Caco-2 (cell line): ENCODE data around the gene HTR4. TPM values are rescaled to one million over a fixed set of nuclear protein-coding genes. Genes with fewer than 3 reads are reported as not detected.

Experiments
- BruUV-seq: library from RNA; stranded (reverse); fragments of 400-500 nt; replicated peaks from 2 replicates; lab custom pipeline; 2021; lab: Mats Ljungman, UMichigan
- CTCF ChIA-PET: fragments of 300-600 bp; sonication (Branson Sonifier 250); formaldehyde crosslinking; loops from one replicate; lab custom pipeline; 2022; ENCODE audit warnings: antibody characterized with exemption; lab: Charles Lee
- POLR2A ChIA-PET: fragments of 300-600 bp; sonication (Branson Sonifier 250); formaldehyde crosslinking; loops from one replicate; lab custom pipeline; 2022; ENCODE audit warnings: antibody characterized with exemption; lab: Charles Lee
- DNase-seq, 2 experiments: peaks; one replicate each; pipeline versions ENCODE4 v3.0.0 to v3.0.0-alpha.2; 2020 to 2022
- H3K27me3 ChIP-seq: replicated peaks from 2 replicates; pipeline ENCODE4 v1.6.0; 2011; ENCODE audit warnings: low read length; ENCODE audit not compliant: control insufficient read depth, insufficient read depth
- H3K36me3 ChIP-seq: 2 replicates; pipeline ENCODE4 v1.5.1; 2011; ENCODE audit warnings: low read length; ENCODE audit not compliant: control insufficient read depth, insufficient read depth
- H3K4me1 ChIP-seq: fragments of 250-450 bp; sonication (Bioruptor Pico); 2 replicates; pipeline ENCODE4 v1.5.1; 2020; ENCODE audit warnings: mild to moderate bottlenecking
- H3K4me3 ChIP-seq: 2 replicates; pipeline ENCODE4 v1.5.1; 2011; ENCODE audit warnings: low read depth, mild to moderate bottlenecking, control low read depth, low read length
- H3K9me3 ChIP-seq: fragments of 250-450 bp; sonication (Bioruptor Pico); 2 replicates; pipeline ENCODE4 v1.5.1; 2020; ENCODE audit warnings: mild to moderate bottlenecking, moderate library complexity
- H3K27ac Mint-ChIP-seq: one replicate; pipeline ENCODE4 v1.8.0; 2022; ENCODE audit warnings: mixed read lengths; ENCODE audit not compliant: unreplicated experiment
- H3K27me3 Mint-ChIP-seq: one replicate; pipeline ENCODE4 v1.8.0; 2022; ENCODE audit warnings: mixed read lengths; ENCODE audit not compliant: insufficient read depth, unreplicated experiment
- H3K36me3 Mint-ChIP-seq: one replicate; pipeline ENCODE4 v1.8.0; 2022; ENCODE audit warnings: mild to moderate bottlenecking, mixed read lengths; ENCODE audit not compliant: insufficient read depth, unreplicated experiment
- H3K4me1 Mint-ChIP-seq: one replicate; pipeline ENCODE4 v1.8.0; 2022; ENCODE audit warnings: low read depth, mixed read lengths; ENCODE audit not compliant: unreplicated experiment
- H3K4me3 Mint-ChIP-seq: one replicate; pipeline ENCODE4 v1.8.0; 2022; ENCODE audit warnings: mild to moderate bottlenecking, moderate library complexity, mixed read lengths; ENCODE audit not compliant: unreplicated experiment
- H3K9me3 Mint-ChIP-seq: one replicate; pipeline ENCODE4 v1.8.0; 2022; ENCODE audit warnings: mixed read lengths; ENCODE audit not compliant: unreplicated experiment
- CTCF ChIP-seq, 2 experiments: fragments of 200-600 bp in 1 of 2; IDR thresholded peaks; 1 replicate in 1 of 2; 2 replicates in 1 of 2; pipeline versions ENCODE4 v1.5.1 to v1.8.0; 2011 to 2022; ENCODE audit warnings: antibody characterized with exemption in 1 of 2, control low read depth in 1 of 2, inconsistent platforms in 1 of 2, low read depth in 1 of 2, low read length in 1 of 2, mild to moderate bottlenecking in 1 of 2, moderate library complexity in 1 of 2; ENCODE audit not compliant: insufficient read depth in 1 of 2, severe bottlenecking in 1 of 2, unreplicated experiment in 1 of 2
- intact Hi-C: fragments of 100-400 bp; cut with micrococcal nuclease; formaldehyde crosslinking; loops from one replicate; pipeline ENCODE4 v1.10.0; 2022; ENCODE audit not compliant: unreplicated experiment
- total RNA-seq: library from RNA; stranded (reverse); gene quantifications from 2 replicates; pipeline ENCODE4 v1.2.3, GENCODE V29; 2022

HTR4 gene
- total RNA-seq, 1 experiment from 2014 or later, result not detected

- H3K4me3 Mint-ChIP-seq, result no peak overlapping the region
- H3K4me1 ChIP-seq, result no peaks in the 10 kb centered on the region
- H3K27me3 Mint-ChIP-seq, result peaks cover 11% of the 10 kb centered on the region
- H3K36me3 ChIP-seq, result no peaks in the 10 kb centered on the region
- no peak overlapping the region for H3K4me3 ChIP-seq
- H3K9me3 ChIP-seq, result peaks cover 6% of the 10 kb centered on the region; the same call in 1 of the 2 replicates
- H3K9me3 Mint-ChIP-seq, result peaks cover 9% of the 10 kb centered on the region
- no peak for TF ChIP-seq CTCF (IDR thresholded peaks at IDR 0.05; ENCODE audit: insufficient read depth in 1 of 2, low read depth in 1 of 2, low read length in 1 of 2, severe bottlenecking in 1 of 2, unreplicated experiment in 1 of 2)
- H3K27ac Mint-ChIP-seq, result no peak overlapping the region
- no TSS peak for BruUV-seq
- intact Hi-C loops, result no loop called here
- ChIA-PET CTCF (interaction anchor here (0.6 kb wide), 1 partner anchor 145 kb away, joined by 7 read pairs; no protein-coding TSS in a partner anchor), POLR2A (no interaction called here)
- H3K4me1 Mint-ChIP-seq, result no peaks in the 10 kb centered on the region
- H3K27me3 ChIP-seq, result no peaks in the 10 kb centered on the region
- no peaks in the 10 kb centered on the region for H3K36me3 Mint-ChIP-seq
- DNase-seq, result no peak
These were observed 140.0 kb downstream of the HTR4 start for GRCh38 chr5:148514344-148514743.

- ChIA-PET POLR2A (no interaction called here), CTCF (no interaction called here)
- H3K27me3 Mint-ChIP-seq, result peaks cover 9% of the 10 kb centered on the region
- no peaks in the 10 kb centered on the region for H3K4me1 Mint-ChIP-seq
- no peak overlapping the region for H3K27ac Mint-ChIP-seq
- peaks cover 9% of the 10 kb centered on the region for H3K9me3 Mint-ChIP-seq
- no peak for TF ChIP-seq CTCF (IDR thresholded peaks at IDR 0.05; ENCODE audit: insufficient read depth in 1 of 2, low read depth in 1 of 2, low read length in 1 of 2, severe bottlenecking in 1 of 2, unreplicated experiment in 1 of 2)
- BruUV-seq, result no TSS peak
- no peak overlapping the region for H3K4me3 Mint-ChIP-seq
- H3K4me3 ChIP-seq, result no peak overlapping the region
- H3K27me3 ChIP-seq, result no peaks in the 10 kb centered on the region
- peaks cover 6% of the 10 kb centered on the region; the same call in 1 of the 2 replicates for H3K9me3 ChIP-seq
- DNase-seq, result no peak
- intact Hi-C loops, result no loop called here
- no peaks in the 10 kb centered on the region for H3K36me3 ChIP-seq
- H3K4me1 ChIP-seq, result no peaks in the 10 kb centered on the region
- H3K36me3 Mint-ChIP-seq, result no peaks in the 10 kb centered on the region
These were observed 141.8 kb downstream of the HTR4 start for GRCh38 chr5:148512498-148512897.

- Mint-ChIP-seq H3K4me3 (no peak overlapping the region), H3K27ac (no peak overlapping the region), H3K36me3 (no peaks in the 10 kb centered on the region), H3K9me3 (peaks cover 9% of the 10 kb centered on the region), H3K27me3 (peaks cover 6% of the 10 kb centered on the region), H3K4me1 (no peaks in the 10 kb centered on the region)
- no TSS peak for BruUV-seq
- no peak for TF ChIP-seq CTCF (IDR thresholded peaks at IDR 0.05; ENCODE audit: insufficient read depth in 1 of 2, low read depth in 1 of 2, low read length in 1 of 2, severe bottlenecking in 1 of 2, unreplicated experiment in 1 of 2)
- POLR2A ChIA-PET, result no interaction called here
- Histone ChIP-seq H3K36me3 (no peaks in the 10 kb centered on the region), H3K4me1 (no peaks in the 10 kb centered on the region), H3K27me3 (no peaks in the 10 kb centered on the region), H3K9me3 (peaks cover 6% of the 10 kb centered on the region; the same call in 1 of the 2 replicates), H3K4me3 (no peak overlapping the region)
- no peak for DNase-seq
- CTCF ChIA-PET, result no interaction called here
- intact Hi-C loops, result no loop called here
These were observed 142.4 kb downstream of the HTR4 start for GRCh38 chr5:148511810-148512347.
